Stimulated activated CD8-positive, alpha-beta memory T cell treated with anti-CD3 and anti-CD28 coated beads, Interleukin-12 subunit alpha, Interleukin-12 subunit beta, amount 100 ng/mL, for 1 hour (primary cell): Measurements from ENCODE around the gene PHF13.
"Not testable (repeated sequence)": the region's sequence is repeated elsewhere in the genome, so short reads cannot be mapped to it uniquely, and the experiment has no call there.

Experiments used
- DNase-seq: peaks from one replicate; pipeline ENCODE4 v3.0.0-alpha.2; 2020; ENCODE audit warnings: low read depth

The PHF13 gene

DNA sequence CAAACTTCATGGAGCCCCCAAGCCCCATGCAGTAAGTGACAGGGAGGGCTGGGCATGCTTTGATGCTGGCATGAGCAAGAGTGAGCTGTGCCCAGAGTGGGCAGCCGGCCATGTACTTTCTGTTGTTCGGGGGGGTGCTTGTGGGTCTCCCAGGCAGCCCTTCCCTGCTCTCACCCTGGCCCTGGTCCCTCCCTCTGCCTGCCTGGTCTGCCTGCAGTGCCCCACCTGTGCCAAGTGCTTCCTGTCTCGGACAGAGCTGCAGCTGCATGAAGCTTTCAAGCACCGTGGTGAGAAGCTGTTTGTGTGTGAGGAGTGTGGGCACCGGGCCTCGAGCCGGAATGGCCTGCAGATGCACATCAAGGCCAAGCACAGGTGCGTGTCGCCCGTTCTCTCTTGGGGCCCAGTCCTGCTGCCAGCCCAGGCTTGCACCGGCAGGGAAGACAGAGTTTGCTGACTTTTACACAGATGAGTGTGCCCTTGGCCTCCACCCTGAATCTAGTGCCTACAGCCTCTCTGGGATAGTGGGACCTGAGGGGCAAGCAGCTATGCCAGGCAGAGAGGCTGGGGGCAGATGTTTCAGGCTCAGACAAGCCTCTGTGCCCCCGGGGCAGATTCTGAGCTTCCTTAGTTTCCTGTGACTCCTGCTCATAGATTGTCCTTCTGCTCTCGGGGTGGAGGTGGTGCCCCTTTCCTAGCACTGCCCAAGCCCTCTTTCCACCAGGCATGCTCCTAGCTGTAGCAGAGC, 26.1 kb upstream of the PHF13 start:
- DNase-seq: no peak

DNA sequence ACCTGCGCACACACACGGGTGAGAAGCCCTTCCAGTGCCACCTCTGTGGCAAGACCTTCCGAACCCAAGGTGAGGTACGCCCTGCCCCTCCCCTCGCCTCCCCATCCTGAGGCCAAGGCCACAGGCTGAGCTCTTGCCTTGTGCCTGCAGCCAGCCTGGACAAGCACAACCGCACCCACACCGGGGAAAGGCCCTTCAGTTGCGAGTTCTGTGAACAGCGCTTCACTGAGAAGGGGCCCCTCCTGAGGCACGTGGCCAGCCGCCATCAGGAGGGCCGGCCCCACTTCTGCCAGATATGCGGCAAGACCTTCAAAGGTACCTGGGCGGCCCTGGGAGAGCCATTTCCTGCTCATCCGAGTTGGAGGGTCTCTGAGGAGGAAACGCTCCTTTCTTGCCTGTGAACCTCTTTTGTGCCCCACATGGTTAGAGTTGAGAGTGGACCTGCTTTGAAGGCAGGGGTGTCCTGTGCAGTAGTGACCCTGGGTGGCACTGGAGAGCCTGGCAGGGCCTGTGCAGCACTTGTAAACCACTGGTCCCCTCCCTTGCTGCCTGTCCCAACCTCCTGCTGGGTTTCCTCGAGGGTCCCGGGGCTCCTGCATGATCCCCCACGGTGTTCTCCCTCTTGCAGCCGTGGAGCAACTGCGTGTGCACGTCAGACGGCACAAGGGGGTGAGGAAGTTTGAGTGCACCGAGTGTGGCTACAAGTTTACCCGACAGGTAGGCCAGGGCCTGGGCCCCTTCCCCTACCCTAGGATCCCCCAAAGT, 25.2 kb upstream of the PHF13 start:
- DNase-seq: no peak

DNA sequence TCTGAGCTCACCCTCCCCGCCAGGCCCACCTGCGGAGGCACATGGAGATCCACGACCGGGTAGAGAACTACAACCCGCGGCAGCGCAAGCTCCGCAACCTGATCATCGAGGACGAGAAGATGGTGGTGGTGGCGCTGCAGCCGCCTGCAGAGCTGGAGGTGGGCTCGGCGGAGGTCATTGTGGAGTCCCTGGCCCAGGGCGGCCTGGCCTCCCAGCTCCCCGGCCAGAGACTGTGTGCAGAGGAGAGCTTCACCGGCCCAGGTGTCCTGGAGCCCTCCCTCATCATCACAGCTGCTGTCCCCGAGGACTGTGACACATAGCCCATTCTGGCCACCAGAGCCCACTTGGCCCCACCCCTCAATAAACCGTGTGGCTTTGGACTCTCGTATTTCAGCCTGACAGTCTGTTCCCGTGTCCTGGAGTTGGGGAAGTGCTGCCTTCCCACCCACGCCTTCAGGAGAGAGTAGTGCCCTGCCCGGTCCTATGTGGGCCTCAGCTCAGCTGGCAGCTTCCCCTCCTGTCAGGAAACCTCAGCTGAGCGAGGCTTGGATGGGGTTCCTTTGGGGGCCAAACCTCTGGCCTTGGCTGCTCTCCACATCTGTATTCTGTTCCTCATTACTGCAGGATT, 24.5 kb upstream of the PHF13 start:
- no peak for DNase-seq

DNA sequence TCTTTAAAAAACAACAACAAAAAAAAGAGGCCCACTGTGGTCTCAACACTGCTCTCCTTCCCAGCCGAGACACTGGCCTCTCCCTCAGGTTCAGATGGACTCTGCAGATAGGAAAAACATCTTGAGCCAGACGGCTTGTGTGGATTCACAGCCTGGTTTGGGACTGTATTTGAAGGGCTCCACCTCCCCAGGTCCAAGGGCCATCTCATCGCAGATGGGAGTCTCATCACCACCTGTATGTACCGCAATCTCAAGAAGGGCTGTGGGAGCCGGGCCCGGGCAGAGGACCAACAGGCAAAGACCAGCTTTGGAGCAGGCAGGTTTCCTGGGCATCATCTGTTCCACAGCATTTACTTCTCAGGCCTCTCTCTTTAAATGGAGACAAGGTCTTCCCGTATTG, 23.5 kb upstream of the PHF13 start:
- no peak for DNase-seq

DNA sequence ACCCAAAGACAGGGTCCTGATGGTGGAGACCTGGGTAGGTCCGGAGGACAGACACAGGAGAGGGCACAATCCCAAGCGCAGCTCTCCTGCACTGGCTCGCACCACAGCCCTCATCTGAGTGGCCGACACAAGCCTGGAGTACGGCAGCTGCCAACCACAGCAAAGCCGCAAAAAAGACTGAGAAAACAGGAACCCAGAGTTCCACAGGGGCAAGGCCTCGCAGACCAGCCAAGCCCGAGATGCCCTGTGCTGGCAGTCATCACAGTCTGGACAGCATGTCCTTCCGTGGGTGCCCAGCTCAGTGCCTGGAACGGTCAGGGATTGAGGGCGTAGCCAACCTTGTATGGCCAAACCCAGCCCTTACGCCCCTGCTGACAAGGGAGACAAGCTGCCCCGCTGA, 22.3 kb upstream of the PHF13 start:
- DNase-seq: no peak

DNA sequence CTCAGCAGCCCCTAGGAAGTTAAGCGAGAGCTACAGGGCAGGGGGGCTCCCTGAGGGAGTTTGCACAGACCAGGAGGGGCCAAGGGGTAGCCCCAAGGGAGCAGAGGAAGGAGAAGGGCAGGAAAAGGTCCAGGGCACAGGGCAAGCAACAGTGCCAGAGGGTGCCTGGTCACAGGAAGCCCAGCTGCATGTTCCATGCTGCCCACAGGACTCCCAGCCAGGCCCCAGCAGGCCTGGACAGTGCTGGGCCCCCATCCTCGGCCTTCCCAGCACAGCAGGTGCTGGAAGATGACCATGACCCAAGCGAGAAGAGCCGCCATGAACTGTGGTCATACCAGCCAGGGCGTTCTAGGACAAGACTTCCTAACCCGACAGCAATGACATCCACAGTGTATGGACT, 21.9 kb upstream of the PHF13 start:
- DNase-seq: no peak

DNA sequence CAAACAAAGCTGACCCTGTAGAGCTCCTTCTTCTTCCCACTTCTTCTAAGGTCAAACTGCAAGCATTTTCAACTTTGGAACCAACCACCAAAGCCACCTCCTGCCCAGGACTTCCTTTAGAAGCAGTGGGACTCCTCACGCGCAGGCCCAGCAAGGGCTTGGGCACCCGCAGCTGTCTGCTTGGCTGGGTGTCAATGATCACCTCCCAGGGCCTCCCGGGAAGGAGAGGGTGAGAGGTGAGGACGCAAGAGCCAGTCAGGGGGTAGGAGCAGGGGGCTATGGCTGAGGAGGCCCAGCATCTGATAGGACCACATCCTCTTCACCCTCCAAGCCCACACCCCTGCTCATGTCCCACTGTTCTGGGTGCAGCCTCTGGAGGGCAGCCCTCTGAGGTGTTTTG, 21.1 kb upstream of the PHF13 start:
- no peak for DNase-seq

DNA sequence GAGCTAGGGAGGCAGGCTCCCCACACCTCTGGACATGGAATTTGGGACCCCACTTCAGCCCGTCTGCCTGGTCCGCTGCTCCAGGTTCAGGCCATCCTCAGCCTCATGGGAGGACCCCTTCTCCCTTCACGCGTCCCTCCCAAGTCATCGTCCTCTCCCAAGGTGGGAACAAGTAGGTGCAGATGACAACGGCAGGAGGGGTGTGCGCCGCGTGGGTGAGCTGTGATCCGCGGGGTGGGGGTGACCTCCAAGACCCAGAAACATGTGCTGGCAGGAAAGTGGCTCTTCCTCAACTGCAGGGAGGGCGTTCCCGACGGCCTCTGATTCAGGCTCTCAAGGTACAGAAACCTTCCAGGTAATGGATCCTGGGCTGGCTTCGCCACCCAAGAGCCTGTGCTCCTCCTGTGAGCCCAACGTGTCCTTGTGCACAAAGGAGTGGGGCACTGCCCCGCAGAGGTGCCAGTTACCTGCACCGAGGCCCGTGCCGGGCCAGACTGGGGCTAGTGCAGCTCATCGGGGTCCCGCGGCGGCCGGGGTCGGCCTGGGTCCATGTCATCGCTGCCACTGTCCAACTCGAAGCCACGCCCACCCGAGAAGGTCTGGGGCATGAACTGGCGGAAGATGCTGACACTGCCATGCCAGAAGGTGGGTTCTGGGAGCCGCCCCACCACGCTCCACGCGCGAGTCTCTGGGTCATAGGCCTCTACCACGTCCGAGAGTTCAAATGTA, 20.5 kb upstream of the PHF13 start:
- no peak for DNase-seq

DNA sequence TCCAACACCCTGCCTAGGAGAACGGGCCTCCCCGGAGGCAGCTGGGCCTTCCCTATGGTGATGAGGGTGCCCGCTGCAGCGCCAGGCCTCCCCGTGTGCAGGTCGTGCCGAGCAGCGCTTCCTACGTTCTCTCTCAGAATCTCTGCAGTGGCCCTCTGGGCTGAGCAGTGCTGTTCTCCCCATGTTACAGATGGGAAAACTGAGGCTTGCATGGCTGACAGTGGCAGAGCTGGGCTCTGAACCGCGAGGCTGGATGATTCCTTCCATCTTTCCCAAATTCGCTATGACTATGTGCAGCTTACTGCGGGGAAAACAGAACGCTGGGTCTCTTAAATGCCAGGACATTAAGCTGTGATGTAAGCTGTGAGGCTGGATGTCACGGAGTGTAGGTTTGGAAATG, 19.7 kb upstream of the PHF13 start:
- no peak for DNase-seq

DNA sequence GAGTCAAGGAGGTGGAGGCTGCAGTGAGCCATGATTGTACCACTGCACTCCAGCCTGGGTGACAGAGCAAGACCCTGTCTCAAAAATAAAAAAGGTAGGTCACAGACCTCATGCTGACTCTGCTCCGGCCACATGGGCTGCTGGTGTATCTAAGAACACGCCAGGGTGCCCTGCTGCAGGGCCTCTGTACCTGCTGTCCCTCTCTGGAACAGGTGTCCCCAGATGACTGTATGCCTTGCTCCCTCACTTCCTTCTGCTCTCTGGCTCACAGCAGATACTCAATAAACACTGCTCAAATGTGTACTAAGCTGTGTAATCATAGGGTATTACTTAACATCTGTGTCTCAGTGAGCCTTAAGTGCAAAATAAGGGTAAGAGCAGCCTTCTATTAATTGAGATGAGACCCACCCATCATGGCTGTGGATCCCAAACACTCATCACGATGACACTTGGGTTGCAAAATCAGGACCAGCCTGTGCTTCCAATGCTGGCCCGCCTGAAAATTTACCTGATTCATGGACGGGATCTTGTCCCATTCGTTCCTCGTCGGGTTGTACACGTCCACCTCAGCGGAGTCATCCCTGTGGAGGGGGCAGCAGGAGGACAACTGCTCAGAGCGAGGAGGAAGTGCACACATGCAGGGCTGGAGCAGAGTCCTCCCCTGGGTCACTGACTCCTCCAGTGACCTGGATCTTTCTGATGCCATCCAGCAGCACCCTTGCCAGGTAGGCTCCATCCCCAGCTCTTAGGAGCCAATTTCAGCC, 18.4 kb upstream of the PHF13 start:
- no peak for DNase-seq

DNA sequence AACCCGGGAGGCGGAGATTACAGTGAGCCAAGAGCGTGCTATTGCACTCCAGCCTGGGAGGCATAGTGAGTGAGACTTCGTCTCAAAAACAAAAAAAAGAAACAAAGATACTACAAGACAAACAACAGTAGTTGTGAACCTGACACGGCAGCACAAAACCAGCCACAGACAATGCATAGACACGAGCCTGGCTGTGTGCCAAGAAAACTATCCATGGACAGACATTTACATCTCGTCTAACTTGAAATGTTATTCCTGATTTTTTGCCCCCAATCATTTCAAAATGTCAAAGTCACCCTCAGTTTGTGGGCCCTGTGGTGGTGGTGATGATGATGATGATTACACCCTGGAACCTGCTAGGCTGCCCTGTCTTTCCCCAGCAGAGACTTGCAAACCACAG, 17.2 kb upstream of the PHF13 start:
- DNase-seq: no peak

DNA sequence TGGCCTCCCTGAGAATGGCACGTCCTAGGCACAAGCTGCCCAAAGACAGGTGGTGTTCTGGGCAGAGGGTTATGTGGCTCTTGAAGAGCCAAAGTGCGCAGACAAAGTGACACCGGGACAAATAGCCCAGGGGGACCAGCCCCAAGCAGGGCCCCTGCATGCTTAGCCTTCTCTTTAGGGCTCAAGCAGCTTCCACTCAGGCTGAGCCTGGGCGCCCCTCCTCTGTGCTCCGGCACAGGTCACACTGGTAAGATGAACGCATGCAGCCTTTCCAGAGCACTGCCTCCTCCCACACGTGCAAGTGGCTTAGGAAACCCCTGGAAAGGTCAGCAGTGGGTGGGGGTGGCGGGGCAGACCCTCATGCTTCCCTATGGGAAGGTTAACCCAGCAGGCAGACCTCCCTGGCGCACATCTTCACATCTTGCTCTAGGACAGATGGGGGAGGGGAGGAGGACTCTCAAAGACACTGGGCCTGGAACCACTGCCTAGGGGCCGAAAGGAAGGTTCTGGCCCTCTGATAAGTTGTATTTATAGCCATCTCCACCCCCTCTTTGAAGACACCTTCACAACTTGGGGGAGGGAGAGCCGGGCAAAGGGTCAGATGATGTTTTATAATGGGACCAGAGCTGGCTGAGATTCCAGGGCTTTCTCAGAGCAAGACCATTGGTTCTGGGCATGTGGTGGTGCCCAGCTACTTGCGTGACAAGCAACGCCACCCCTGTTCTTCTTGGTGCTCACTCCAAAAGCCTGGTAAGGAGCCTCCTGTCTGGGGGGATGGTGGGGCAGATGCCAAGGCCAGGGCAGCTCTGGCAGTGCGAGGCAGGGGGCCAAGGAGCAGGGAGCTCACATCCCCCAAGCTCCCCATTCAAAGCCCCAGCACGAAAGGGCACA, 16.4 kb upstream of the PHF13 start:
- no peak for DNase-seq

DNA sequence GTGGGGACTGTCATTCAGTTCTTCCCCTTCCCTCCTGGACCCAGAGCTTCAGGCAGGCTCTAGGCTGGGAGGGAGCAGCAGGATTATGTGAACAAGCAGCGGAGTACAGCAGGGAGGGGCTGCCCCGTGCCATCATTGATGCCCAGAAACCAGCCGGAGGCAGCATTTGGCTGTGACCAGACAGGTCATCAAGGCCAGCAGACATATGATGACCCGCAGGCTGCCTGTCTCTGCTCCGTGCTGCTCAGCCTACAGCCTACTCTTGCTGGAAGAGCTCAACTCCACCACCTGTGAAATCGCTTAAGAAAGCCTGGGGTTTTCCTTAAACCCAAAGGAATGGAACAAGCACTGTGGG, 15.8 kb upstream of the PHF13 start:
- DNase-seq: no peak

DNA sequence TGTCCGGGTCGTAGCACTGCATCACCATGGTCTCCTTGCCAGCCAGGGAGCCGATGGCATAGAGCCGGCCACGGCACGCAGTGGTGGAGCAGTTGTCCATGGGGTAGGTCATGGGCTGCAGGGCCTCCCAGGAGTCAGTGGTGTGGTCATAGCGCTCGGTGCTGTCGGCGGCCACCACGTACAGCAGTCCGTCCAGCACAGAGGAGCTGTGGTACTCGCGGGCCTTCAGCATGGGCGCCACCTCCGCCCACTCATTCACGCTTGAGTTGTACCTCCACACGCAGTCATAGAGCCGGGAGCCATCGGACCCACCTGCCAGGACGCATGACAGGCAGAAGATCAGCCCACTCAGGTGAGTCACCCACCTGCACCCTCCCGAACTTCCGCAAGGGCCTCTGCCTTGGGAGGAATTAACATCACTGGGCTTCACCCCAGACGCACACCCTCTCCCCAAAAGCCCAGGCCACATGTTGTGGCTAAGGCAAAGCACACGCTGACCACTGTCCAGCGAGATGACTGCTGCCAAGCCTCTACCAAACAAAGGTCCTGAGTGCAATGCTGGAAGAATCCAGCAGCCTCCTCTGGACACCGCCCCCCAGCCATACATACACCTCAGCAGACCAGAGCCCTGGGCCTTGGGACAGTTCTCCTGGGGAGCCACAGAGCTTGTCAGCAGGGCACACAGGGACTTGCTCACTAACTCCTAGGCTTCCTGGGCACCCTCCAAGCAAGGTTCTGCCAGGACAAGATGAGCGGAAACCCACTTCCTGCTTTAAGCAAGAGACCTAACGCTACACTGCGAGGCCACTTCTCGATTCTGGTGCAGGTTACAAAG, 14.2 kb upstream of the PHF13 start:
- peak; percentile 45 for DNase-seq

DNA sequence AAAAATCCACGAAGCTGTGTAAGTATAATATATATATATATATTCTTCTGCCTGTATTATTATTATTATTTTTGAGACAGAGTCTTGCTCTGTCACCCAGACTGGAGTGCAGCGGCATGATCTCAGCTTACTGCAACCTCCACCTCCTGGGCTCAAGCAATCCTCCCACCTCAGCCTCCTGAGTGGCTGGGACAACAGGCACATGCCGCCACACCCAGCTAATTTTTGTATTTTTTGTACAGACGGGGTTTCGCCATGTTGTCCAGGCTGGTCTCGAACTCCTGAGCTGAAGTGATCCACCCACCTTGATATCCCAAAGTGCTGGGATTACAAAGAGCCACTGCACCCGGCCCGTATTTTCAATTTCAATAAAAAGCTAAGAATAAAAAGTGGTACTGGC, 13.5 kb upstream of the PHF13 start:
- not testable (repeated sequence) for DNase-seq

DNA sequence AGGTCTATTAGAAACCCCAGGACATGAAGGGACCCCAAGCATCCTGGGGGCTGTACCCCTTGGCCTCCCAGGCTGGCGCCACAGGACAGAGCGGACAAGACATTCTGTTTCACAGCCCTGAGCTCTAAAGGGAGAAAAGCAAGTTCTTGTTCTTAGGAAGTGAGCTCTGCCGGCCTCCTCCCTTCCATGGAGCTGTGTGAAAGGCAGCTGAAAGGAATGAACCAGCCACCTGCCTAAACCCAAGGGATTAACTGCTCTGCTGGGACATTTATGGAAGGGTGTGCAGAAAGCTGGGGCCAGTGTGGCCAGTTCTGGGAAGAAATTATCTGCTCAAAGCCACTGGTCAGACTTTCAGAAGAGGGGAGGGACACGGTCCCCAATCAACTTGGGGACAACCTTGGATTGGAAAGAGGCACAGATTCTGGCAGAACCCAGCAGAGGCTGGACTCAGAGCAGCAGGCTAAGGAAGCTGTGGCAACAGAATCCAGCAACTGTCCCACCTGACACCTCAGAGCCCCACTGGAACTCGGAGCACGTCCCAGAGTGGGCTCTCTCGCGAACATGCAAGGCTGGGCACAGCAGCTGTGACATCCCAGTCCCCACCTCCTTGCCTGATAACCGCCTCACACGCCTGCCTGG, 13.0 kb upstream of the PHF13 start:
- no peak for DNase-seq

DNA sequence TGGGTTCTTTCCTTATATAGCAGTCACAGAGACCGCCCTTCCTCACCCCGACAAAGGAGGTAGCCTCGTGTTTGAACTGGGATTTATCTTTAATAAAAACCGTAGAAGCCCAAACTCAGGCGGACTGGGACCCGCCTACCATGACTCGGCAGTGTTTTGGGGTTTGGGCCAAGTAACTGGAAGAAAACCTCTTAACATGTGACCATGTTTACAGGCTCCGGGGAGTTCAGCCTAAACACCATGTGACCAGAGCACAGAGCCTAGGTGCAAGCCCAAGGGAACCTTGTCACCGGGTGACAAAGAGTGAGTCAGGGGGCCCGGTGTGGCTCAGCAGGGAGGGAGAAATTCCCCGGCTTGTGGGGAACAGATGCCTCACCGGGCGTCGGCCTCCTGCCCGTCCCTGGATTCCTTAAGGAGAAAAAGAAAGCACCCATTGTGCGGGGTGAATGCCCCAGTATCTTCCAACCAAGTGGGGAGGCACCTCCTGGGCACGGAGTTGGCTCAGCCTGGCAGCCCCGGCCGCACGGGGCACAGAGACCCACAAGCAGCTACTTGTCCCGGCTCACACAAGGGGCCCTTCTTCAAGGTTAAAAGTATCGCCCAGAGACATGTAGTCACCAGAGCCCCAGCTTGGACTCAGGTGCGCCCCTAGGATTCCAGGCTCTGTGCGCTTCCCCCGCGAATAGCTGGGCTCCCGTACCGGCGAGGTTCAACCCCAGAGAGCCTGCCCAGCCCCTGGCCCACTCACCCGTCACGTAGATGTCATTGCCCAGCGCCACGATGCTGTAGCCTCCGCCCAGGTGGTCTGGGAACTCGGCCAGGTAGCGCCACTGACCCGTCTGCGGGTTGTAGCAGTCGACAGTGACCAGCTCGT, 12.2 kb upstream of the PHF13 start:
- DNase-seq: peak; percentile 62

DNA sequence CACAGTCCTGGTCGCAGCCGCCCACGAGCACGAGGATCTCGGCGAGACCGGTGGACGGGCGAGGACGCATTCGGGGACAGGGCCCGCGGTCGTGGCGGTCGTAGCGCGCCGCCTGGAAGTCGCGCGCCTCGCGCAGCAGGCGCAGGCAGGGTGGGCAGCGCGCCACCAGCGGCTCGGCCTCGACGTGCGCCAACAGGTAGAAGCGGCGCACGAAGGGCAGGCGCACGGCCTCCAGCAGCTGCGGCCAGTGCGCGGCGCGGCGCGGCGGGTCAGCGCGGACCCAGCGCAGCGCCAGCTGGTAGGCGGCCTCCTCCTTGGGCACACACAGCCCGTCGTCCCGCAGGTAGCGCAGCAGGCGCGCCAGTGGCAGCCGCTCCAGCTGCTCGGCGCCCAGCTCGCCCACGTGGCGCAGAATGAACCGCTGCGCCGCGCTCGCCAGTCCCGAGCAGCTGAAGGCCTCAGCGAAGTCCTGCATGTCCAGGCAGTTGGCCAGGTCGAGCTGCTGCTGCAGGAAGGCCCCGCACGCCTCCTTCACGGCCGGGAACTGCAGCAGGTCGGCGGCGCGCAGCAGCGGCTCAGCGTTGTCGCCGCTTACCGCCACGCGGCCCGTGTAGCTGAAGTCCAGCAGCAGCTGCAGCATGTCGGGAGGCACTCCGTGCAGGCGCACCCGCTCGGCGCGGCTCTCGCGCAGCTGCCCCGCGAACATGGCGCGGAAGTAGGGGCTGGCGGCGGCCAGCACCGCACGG, 11.4 kb upstream of the PHF13 start:
- DNase-seq: no peak
